A549 treated with dexamethasone at 1 μM for 4 hours (cell line): ENCODE results near the gene FBXL15. TPM values are rescaled to one million over a fixed set of nuclear protein-coding genes. Genes with fewer than 3 reads are reported as not detected.

Experiments used
- total RNA-seq: library from RNA; stranded (reverse); fragments of 200-300 nt; extraction: Qiagen RNA extraction; gene quantifications from 5 replicates; pipeline ENCODE4 v1.2.3, GENCODE V29; 2022

The FBXL15 gene
- 5.8 to 9.3 TPM (median 6.9 TPM) in 5 replicates for total RNA-seq

GRCh38 chr10:102420714-102421506, at the start of gene FBXL15:
TSS of gene FBXL15 (plus strand) at chr10:102420836. CDS start at chr10:102421130, 294 bp downstream.

GRCh38 chr10:102395400-102396316, 25.0 kb upstream of the FBXL15 start, which contains the start of gene NFKB2:
TSS of gene NFKB2 (plus strand) at chr10:102395705. CDS start at chr10:102395960, 255 bp downstream.

GRCh38 chr10:102418622-102419268, 1.9 kb upstream of the FBXL15 start, which contains the start of gene PSD:
TSS of gene PSD (minus strand) at chr10:102418785. CDS start at chr10:102417038, 1,747 bp downstream.

GRCh38 chr10:102432162-102432950, 11.7 kb downstream of the FBXL15 start, which contains the start of gene CUEDC2:
TSS of gene CUEDC2 (minus strand) at chr10:102432574. CDS start at chr10:102425188, 7,386 bp downstream.

GRCh38 chr10:102451105-102451969, 30.7 kb downstream of the FBXL15 start, which contains the start of gene C10orf95:
TSS of gene C10orf95 (minus strand) at chr10:102451543. CDS start at chr10:102451093, 450 bp downstream.

Other genes starting within 250 kb of the FBXL15 start
- gene ELOVL3, start 194.5 kb upstream of the FBXL15 start, total RNA-seq: 0.21 to 0.37 TPM (median 0.34 TPM) in 5 replicates
- gene PITX3, start 179.3 kb upstream of the FBXL15 start, total RNA-seq: 0.89 to 1.5 TPM (median 1.1 TPM) in 5 replicates
- gene GBF1, start 175.3 kb upstream of the FBXL15 start, total RNA-seq: 16.6 to 29.9 TPM (median 28.2 TPM) in 5 replicates
- 35.3 to 54.1 TPM (median 45.2 TPM) in 5 replicates for gene NFKB2, start 25.1 kb upstream of the FBXL15 start, total RNA-seq
- 0.11 to 0.68 TPM (median 0.38 TPM) in 5 replicates for gene PSD, start 2.1 kb upstream of the FBXL15 start, total RNA-seq
- 57.5 to 64.7 TPM (median 60.7 TPM) in 5 replicates for gene CUEDC2, start 11.7 kb downstream of the FBXL15 start, total RNA-seq
- 0.07 to 0.25 TPM (median 0.13 TPM) in 5 replicates for gene C10orf95, start 30.7 kb downstream of the FBXL15 start, total RNA-seq
- 87.6 to 99.5 TPM (median 95.9 TPM) in 5 replicates for gene ACTR1A, start 81.9 kb downstream of the FBXL15 start, total RNA-seq
- 5.0 to 7.8 TPM (median 6.9 TPM) in 5 replicates for gene SUFU, start 83.1 kb downstream of the FBXL15 start, total RNA-seq
- gene TRIM8, start 223.6 kb downstream of the FBXL15 start, total RNA-seq: 42.9 to 55.7 TPM (median 54.4 TPM) in 5 replicates